A673 (cell line): ENCODE measurements around the gene BCL2. TPM values are rescaled to one million over a fixed set of nuclear protein-coding genes. Genes with fewer than 3 reads are reported as not detected.
A peak's percentile ranks its signal among the peaks of the same experiment; 100 is the strongest.

ENCODE experiments used
- BruUV-seq: library from RNA; stranded (reverse); fragments of 400-500 nt; replicated peaks from 2 replicates; lab custom pipeline; 2021; lab: Mats Ljungman, UMichigan
- CTCF ChIA-PET: fragments of 300-600 bp; sonication (Branson Sonifier 250); formaldehyde crosslinking; loops from one replicate; lab custom pipeline; 2022; ENCODE audit warnings: antibody characterized with exemption; lab: Charles Lee
- POLR2A ChIA-PET: fragments of 300-600 bp; sonication (Branson Sonifier 250); formaldehyde crosslinking; loops from one replicate; lab custom pipeline; 2022; ENCODE audit warnings: antibody characterized with exemption; ENCODE audit not compliant: low non-redundant PET; lab: Charles Lee
- DNase-seq: peaks from one replicate; pipeline ENCODE4 v3.0.0-alpha.2; 2015; ENCODE audit warnings: low spot score
- H3K27ac ChIP-seq: fragments of 200-600 bp; sonication (generic); 2 replicates; pipeline ENCODE4 v1.5.1; 2016; ENCODE audit warnings: mixed run types, low read depth, mild to moderate bottlenecking, mixed read lengths, antibody characterized with exemption, low read length; ENCODE audit not compliant: poor library complexity, severe bottlenecking
- H3K27me3 ChIP-seq: fragments of 200-600 bp; sonication (generic); replicated peaks from 2 replicates; pipeline ENCODE4 v1.6.1; 2017; ENCODE audit warnings: mixed run types, low read depth, mild to moderate bottlenecking, mixed read lengths, antibody characterized with exemption, low read length; ENCODE audit not compliant: insufficient read depth, poor library complexity
- H3K36me3 ChIP-seq: fragments of 200-600 bp; sonication (generic); 2 replicates; pipeline ENCODE4 v1.6.1; 2016; ENCODE audit warnings: mixed run types, mild to moderate bottlenecking, mixed read lengths, antibody characterized with exemption, low read length; ENCODE audit not compliant: insufficient read depth, poor library complexity, severe bottlenecking
- H3K4me1 ChIP-seq: fragments of 200-600 bp; sonication (generic); 2 replicates; pipeline ENCODE4 v1.6.1; 2017; ENCODE audit warnings: mixed run types, mild to moderate bottlenecking, mixed read lengths, antibody characterized with exemption, low read length; ENCODE audit not compliant: insufficient read depth, poor library complexity, severe bottlenecking
- H3K4me3 ChIP-seq: fragments of 200-600 bp; sonication (generic); 2 replicates; pipeline ENCODE4 v1.5.1; 2016; ENCODE audit warnings: low read depth, mixed run types, mild to moderate bottlenecking, mixed read lengths, low read length; ENCODE audit not compliant: poor library complexity, severe bottlenecking
- H3K9me3 ChIP-seq: fragments of 200-600 bp; sonication (generic); 2 replicates; pipeline ENCODE4 v1.6.1; 2016; ENCODE audit warnings: mixed run types, low read depth, mild to moderate bottlenecking, mixed read lengths, antibody characterized with exemption, low read length; ENCODE audit not compliant: poor library complexity, severe bottlenecking
- EZH2 ChIP-seq: fragments of 200-600 bp; sonication (generic); IDR thresholded peaks from 2 replicates; pipeline ENCODE4 v1.6.1; 2017; ENCODE audit warnings: borderline replicate concordance, low read depth, mild to moderate bottlenecking, mixed read lengths, antibody characterized with exemption, low read length; ENCODE audit not compliant: poor library complexity, severe bottlenecking
- intact Hi-C: fragments of 100-400 bp; cut with micrococcal nuclease; formaldehyde crosslinking; loops from one replicate; pipeline ENCODE4 v1.10.0; 2022; ENCODE audit not compliant: unreplicated experiment
- total RNA-seq: library from RNA; stranded (reverse); gene quantifications from 2 replicates; pipeline ENCODE4 v1.2.3, GENCODE V29; 2021
- TF ChIP-seq, protein P1 (sequence below): fragments of 300-800, 200-600 bp; sonication (generic); conservative IDR thresholded peaks from 2 replicates; pipeline ENCODE4 v1.5.1; 2017; ENCODE audit warnings: low read depth, mild to moderate bottlenecking, antibody characterized with exemption, low read length, moderate library complexity, mixed read lengths

The BCL2 gene
- total RNA-seq, 1 experiment from 2014 or later, result 24.9 TPM

DNA sequence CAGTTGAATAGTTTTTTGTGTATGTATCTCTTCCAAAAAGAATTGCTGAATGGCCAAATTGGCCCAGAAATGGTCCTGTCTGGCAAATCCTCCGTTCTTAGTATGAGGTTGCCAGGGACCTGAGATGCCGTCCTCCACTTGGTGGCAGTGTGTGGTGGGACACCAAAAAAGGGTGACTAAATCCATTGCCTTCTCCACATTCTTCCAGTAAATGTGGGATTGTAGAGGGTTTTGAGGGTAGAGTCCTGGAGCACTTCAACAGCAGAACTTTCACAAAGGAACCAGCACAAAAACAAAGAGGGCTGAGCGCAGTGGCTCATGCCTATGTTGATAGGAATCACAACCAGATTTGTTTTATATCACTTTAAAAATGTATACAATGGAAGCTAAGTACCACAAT lies 199.9 kb downstream of the BCL2 start:
- Histone ChIP-seq H3K4me3 (no peak overlapping the region), H3K4me1 (peaks cover 25% of the 10 kb centered on the region), H3K27me3 (no peaks in the 10 kb centered on the region), H3K36me3 (no peaks in the 10 kb centered on the region), H3K27ac (peak overlapping the region; percentile 81), H3K9me3 (no peaks in the 10 kb centered on the region)
- CTCF ChIA-PET, result interaction anchor here (0.6 to 1.4 kb wide), 4 partner anchors 8 to 198 kb away, joined by 3 to 5 read pairs (median 3); no protein-coding TSS in a partner anchor
- DNase-seq, result peak; percentile 89
- TF ChIP-seq, protein P1, sequence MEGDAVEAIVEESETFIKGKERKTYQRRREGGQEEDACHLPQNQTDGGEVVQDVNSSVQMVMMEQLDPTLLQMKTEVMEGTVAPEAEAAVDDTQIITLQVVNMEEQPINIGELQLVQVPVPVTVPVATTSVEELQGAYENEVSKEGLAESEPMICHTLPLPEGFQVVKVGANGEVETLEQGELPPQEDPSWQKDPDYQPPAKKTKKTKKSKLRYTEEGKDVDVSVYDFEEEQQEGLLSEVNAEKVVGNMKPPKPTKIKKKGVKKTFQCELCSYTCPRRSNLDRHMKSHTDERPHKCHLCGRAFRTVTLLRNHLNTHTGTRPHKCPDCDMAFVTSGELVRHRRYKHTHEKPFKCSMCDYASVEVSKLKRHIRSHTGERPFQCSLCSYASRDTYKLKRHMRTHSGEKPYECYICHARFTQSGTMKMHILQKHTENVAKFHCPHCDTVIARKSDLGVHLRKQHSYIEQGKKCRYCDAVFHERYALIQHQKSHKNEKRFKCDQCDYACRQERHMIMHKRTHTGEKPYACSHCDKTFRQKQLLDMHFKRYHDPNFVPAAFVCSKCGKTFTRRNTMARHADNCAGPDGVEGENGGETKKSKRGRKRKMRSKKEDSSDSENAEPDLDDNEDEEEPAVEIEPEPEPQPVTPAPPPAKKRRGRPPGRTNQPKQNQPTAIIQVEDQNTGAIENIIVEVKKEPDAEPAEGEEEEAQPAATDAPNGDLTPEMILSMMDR, result peak; percentile 79
- TF ChIP-seq EZH2, result no peak
- intact Hi-C loops, result loop anchor here (2.0 to 10.0 kb wide), 3 partner anchors 201 to 725 kb away; no protein-coding TSS in a partner anchor
- BruUV-seq, result no TSS peak
- POLR2A ChIA-PET, result interaction anchor here (0.6 kb wide), 1 partner anchor 16 kb away, joined by 4 read pairs; no protein-coding TSS in a partner anchor

DNA sequence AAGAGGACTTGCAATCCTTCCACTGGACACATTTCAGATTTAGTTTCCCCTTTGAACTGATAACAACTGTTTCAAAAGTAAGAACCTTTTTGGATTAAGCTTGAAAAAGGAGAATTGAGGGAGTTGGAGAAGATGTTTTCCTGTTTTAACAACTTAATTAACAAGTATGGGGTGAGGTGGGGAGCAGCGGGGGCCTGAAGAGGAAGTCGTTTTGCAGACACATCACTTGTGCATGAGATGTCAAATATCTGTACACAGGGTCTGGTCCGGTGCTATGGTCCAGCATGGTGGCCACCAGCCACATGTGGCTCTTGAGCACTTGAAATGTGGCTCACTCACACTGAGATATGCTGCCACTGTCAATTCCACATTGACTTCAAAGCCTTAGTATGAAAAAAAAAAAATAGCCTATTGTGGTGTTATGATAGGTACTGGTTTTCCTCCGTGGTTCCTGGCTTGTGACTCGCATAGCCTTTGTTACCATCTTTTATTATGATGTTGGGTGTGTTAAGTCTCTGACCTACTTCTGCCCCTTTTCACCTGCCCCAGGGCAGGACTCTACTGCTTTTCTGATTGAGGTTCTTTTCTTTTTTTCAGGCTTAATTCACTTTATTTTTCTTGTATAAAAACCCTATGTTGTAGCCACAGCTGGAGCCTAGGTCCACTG lies 205.5 kb downstream of the BCL2 start:
- TF ChIP-seq, protein P1, result no peak
- no peak for TF ChIP-seq EZH2
- Histone ChIP-seq H3K9me3 (no peaks in the 10 kb centered on the region), H3K27ac (no peak overlapping the region), H3K27me3 (no peaks in the 10 kb centered on the region), H3K36me3 (no peaks in the 10 kb centered on the region), H3K4me3 (no peak overlapping the region), H3K4me1 (peaks cover 11% of the 10 kb centered on the region)
- no TSS peak for BruUV-seq
- CTCF ChIA-PET, result no interaction called here
- no peak for DNase-seq
- POLR2A ChIA-PET, result no interaction called here
- intact Hi-C loops, result no loop called here

DNA sequence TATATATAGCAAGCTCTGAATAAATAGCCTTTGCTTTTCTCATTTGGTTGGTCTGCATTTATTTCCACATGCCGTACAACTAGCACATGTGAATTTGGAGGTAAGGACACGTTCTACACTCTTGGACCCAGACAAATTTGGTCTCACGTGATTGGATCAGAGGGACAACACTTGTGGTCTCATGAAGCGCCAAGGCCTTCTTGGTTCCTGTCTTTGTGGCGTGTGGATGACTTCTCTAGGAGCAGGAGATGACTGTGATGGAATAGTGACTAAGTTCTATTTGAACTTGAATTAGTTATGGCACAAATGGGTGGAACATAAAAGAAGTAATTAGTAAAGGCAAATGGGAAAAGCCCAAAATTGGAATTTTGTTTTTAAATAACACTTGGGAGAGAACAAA lies 206.9 kb downstream of the BCL2 start:
- Histone ChIP-seq H3K36me3 (no peaks in the 10 kb centered on the region), H3K4me1 (peaks cover 11% of the 10 kb centered on the region), H3K4me3 (no peak overlapping the region), H3K27me3 (no peaks in the 10 kb centered on the region), H3K9me3 (no peaks in the 10 kb centered on the region), H3K27ac (no peak overlapping the region)
- CTCF ChIA-PET, result no interaction called here
- TF ChIP-seq, protein P1, result no peak
- no peak for TF ChIP-seq EZH2
- intact Hi-C loops, result no loop called here
- BruUV-seq, result no TSS peak
- DNase-seq, result no peak
- POLR2A ChIA-PET, result no interaction called here
